ENCODE data around the gene TCOF1. TPM values are rescaled to one million over a fixed set of nuclear protein-coding genes. Genes with fewer than 3 reads are reported as not detected.
A peak's percentile ranks its signal among the peaks of the same experiment; 100 is the strongest.

TCOF1 gene
- total and polyA plus RNA-seq, 4 experiments from 2014 or later = 0.21 to 59.9 (median 42.3) TPM

DNA sequence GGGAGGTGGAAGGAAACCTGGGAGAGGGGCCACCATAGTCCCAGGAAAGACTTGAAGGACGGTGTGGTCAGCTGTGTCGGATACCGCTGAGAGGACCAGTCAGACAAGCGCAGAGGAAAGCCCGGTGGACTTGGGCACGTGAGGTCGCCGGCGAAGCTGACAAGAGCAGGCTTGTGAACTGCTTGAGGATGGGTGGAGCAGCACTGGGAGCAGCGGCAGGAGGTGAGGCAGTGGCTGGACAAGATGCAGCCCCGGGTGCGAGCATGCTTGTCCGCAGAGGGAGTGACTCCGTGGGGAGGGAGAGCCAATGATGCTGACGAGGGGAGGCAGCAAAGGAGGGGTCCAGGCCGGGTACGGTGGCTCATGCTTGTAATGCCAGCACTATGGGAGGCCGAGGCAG, 73.6 kb downstream of the TCOF1 start:
- DNase-seq = no peak
- CTCF ChIA-PET (ENCODE audit: partially characterized antibody) = no interaction called here
- Mint-ChIP-seq H3K36me3 (no peaks in the 10 kb centered on the region), H3K4me1 (peaks cover 2 to 3% (median 3%) of the 10 kb centered on the region in 4 donors), H3K27me3 (no peaks in the 10 kb centered on the region), H3K4me3 (no peak overlapping the region), H3K9me3 (no peaks in the 10 kb centered on the region), H3K27ac (no peak overlapping the region)
- POLR2A ChIA-PET (ENCODE audit: partially characterized antibody) = no interaction called here
- Histone ChIP-seq H3K4me1 (ENCODE audit: insufficient read depth, low read length) (peaks cover 3% of the 10 kb centered on the region), H3K36me3 (ENCODE audit: insufficient read depth, low read length) (no peaks in the 10 kb centered on the region), H3K27ac (ENCODE audit: low read depth, low read length) (no peak overlapping the region), H3K27me3 (ENCODE audit: insufficient read depth, low read length) (no peaks in the 10 kb centered on the region), H3K4me3 (ENCODE audit: low read length in 2 of 2) (no peak overlapping the region), H3K9me3 (ENCODE audit: control insufficient read depth in 1 of 2, low read length in 2 of 2) (no peaks in the 10 kb centered on the region)
- intact Hi-C loops (cut with micrococcal nuclease) = no loop called here

DNA sequence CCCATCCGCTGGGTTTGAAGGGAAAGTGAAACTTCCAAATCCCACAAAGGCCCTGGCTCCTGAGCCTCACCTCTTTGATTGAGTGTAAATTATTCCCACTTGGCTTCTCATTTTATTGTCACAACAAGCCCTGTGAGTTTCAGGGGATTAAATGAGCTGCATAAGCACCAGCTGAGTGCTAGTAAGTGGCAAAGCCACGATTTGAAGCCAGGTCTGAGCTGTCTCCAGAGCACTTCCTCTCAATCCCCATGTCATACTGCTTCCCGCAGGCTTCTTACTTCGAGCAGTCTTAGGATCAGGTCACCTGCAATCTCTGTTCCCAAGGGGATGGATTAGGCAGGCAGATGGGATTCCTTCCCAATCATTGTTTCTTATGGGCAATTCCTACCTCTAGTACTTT, 74.1 kb downstream of the TCOF1 start:
- Histone ChIP-seq H3K27ac (ENCODE audit: low read depth, low read length) (no peak overlapping the region), H3K4me3 (ENCODE audit: low read length in 2 of 2) (no peak overlapping the region), H3K36me3 (ENCODE audit: insufficient read depth, low read length) (no peaks in the 10 kb centered on the region), H3K27me3 (ENCODE audit: insufficient read depth, low read length) (no peaks in the 10 kb centered on the region), H3K9me3 (ENCODE audit: control insufficient read depth in 1 of 2, low read length in 2 of 2) (no peaks in the 10 kb centered on the region), H3K4me1 (ENCODE audit: insufficient read depth, low read length) (peaks cover 8% of the 10 kb centered on the region)
- no peaks in the 10 kb centered on the region for H3K27me3 Mint-ChIP-seq
- no peak overlapping the region for H3K4me3 Mint-ChIP-seq
- no peak overlapping the region for H3K27ac Mint-ChIP-seq
- CTCF ChIA-PET (ENCODE audit: partially characterized antibody) = no interaction called here
- intact Hi-C loops (cut with micrococcal nuclease) = no loop called here
- no peaks in the 10 kb centered on the region for H3K36me3 Mint-ChIP-seq
- no peak for DNase-seq
- peaks cover 6 to 9% (median 7%) of the 10 kb centered on the region in 4 donors for H3K4me1 Mint-ChIP-seq
- POLR2A ChIA-PET (ENCODE audit: partially characterized antibody) = no interaction called here
- H3K9me3 Mint-ChIP-seq = no peaks in the 10 kb centered on the region

DNA sequence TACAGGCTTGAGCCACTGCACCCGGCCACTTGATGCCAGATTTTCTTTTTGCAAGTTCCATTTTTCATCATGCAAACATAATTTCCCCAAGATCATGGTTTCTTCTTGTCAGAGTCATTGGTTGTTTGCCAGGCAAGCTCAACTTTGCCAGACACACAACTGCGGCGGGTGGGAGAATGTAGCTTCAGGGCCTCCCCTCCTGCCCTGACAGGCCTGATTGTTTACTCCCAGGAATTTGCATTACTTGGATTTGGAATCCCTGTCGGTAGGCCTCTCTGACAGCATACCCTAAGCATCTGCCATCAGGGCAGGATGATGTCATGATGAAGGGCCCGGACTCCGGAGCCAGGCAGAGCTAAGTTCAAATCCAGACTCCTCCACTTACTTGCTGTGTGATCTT, 77.0 kb downstream of the TCOF1 start:
- no peak overlapping the region for H3K27ac ChIP-seq (ENCODE audit: low read depth, low read length)
- H3K9me3 ChIP-seq (ENCODE audit: control insufficient read depth in 1 of 2, low read length in 2 of 2) = no peaks in the 10 kb centered on the region

DNA sequence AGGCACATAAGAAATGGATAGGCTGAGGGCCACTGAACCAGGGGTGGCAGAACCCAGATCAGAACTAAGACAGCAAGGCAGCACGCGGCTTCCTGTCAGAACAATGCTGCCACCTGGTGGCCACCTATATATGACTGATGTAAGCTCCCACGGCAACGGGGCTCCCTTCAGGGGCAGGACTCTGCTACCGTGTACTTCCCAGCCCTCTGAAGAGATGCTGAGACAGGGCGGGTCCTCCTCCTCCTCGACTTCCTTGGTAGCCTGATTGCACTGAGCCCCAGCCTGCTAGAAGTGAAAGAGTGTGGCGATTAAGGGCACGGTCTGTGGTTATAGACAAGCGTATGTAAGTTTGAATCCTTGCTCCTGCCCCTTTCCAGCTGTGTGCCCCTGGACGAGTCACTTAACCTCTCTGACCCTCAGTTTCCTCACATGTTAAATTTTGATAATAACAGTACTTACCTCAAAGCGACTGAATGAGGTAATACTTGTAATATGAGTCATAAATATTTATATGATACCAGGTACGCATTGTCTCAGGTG, 78.7 kb downstream of the TCOF1 start:
- intact Hi-C loops (cut with micrococcal nuclease) = loop anchor here (1.0 kb wide), 5 partner anchors 13 to 218 kb away; partner anchors contain the start of genes CD74, RPS14 and TCOF1
- Mint-ChIP-seq H3K27ac (peak overlapping the region; percentile 14 to 92 (median 90)), H3K4me3 (peak overlapping the region; percentile 39 to 80 (median 67)), H3K36me3 (peaks cover 0 to 4% of the 10 kb centered on the region in 2 donors), H3K27me3 (no peaks in the 10 kb centered on the region), H3K9me3 (no peaks in the 10 kb centered on the region), H3K4me1 (peaks cover 6 to 10% (median 8%) of the 10 kb centered on the region in 4 donors)
- no peaks in the 10 kb centered on the region for H3K9me3 ChIP-seq (ENCODE audit: control insufficient read depth in 1 of 2, low read length in 2 of 2)
- no peak overlapping the region for H3K27ac ChIP-seq (ENCODE audit: low read depth, low read length)
- POLR2A ChIA-PET (ENCODE audit: partially characterized antibody) = interaction anchor here (1.0 to 1.9 kb wide), 3 partner anchors 13 to 26 kb away, joined by 5 to 14 read pairs (median 9); partner anchors contain the start of genes CD74 and RPS14
- CTCF ChIA-PET (ENCODE audit: partially characterized antibody) = interaction anchor here (0.5 to 5.9 kb wide), 19 partner anchors 9 to 273 kb away, joined by 3 to 48 read pairs (median 5); partner anchors contain the start of genes CD74 and RPS14
- no peak overlapping the region for H3K4me3 ChIP-seq (ENCODE audit: low read length in 2 of 2)
- H3K4me1 ChIP-seq (ENCODE audit: insufficient read depth, low read length) = peaks cover 8% of the 10 kb centered on the region
- no peaks in the 10 kb centered on the region for H3K36me3 ChIP-seq (ENCODE audit: insufficient read depth, low read length)
- H3K27me3 ChIP-seq (ENCODE audit: insufficient read depth, low read length) = no peaks in the 10 kb centered on the region
- peak; percentile 86 to 92 (median 88) for DNase-seq

More for the DNA sequence above, 77.0 kb downstream of the TCOF1 start:
- H3K4me1 Mint-ChIP-seq = peaks cover 6 to 10% (median 8%) of the 10 kb centered on the region in 4 donors
- no peak overlapping the region for H3K27ac Mint-ChIP-seq
- CTCF ChIA-PET (ENCODE audit: partially characterized antibody) = interaction anchor here (0.6 to 5.9 kb wide), 7 partner anchors 15 to 204 kb away, joined by 3 to 48 read pairs (median 5); partner anchors contain the start of genes CD74 and RPS14
- no peak overlapping the region for H3K4me3 ChIP-seq (ENCODE audit: low read length in 2 of 2)
- POLR2A ChIA-PET (ENCODE audit: partially characterized antibody) = no interaction called here
- no peak overlapping the region for H3K4me3 Mint-ChIP-seq
- H3K9me3 Mint-ChIP-seq = no peaks in the 10 kb centered on the region
- H3K27me3 ChIP-seq (ENCODE audit: insufficient read depth, low read length) = no peaks in the 10 kb centered on the region
- peaks cover 8% of the 10 kb centered on the region for H3K4me1 ChIP-seq (ENCODE audit: insufficient read depth, low read length)
- no peaks in the 10 kb centered on the region for H3K36me3 ChIP-seq (ENCODE audit: insufficient read depth, low read length)
- no peaks in the 10 kb centered on the region for H3K36me3 Mint-ChIP-seq
- intact Hi-C loops (cut with micrococcal nuclease) = no loop called here
- no peak for DNase-seq
- H3K27me3 Mint-ChIP-seq = no peaks in the 10 kb centered on the region

DNA sequence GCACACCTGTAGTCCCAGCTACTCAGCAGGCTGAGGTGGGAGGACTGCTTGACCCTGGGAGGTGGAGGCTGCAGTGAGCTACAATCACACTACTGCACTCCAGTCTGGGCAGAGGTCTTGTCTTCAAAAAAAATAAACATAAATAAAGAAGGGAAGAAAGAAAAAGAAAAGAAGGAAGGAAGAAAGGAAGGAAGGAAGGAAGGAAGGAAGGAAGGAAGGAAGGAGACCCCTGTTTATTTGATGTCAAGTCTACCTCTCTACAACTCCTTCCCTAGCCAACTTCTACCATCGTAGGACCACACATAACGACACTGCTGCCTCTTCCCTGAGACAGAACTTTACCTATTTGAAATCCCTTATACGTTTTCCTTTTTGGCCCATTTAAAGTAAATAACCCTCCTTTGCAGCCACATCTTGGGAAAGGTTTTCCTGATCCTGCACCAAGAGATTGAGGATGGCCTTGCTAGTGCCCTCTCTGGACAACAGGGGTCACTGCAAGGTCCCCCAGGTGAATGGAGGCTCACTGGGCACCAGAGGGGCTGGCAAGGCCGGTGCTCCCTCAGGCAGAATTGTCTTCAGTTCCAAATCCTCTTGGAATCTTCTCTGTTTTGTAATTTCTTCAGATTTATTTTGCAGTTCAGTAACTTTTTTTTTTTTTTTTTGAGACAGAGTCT, 81.5 kb downstream of the TCOF1 start:
- peak overlapping the region in 1 of 7 donors; percentile 86 for H3K27ac Mint-ChIP-seq
- no peak for DNase-seq

DNA sequence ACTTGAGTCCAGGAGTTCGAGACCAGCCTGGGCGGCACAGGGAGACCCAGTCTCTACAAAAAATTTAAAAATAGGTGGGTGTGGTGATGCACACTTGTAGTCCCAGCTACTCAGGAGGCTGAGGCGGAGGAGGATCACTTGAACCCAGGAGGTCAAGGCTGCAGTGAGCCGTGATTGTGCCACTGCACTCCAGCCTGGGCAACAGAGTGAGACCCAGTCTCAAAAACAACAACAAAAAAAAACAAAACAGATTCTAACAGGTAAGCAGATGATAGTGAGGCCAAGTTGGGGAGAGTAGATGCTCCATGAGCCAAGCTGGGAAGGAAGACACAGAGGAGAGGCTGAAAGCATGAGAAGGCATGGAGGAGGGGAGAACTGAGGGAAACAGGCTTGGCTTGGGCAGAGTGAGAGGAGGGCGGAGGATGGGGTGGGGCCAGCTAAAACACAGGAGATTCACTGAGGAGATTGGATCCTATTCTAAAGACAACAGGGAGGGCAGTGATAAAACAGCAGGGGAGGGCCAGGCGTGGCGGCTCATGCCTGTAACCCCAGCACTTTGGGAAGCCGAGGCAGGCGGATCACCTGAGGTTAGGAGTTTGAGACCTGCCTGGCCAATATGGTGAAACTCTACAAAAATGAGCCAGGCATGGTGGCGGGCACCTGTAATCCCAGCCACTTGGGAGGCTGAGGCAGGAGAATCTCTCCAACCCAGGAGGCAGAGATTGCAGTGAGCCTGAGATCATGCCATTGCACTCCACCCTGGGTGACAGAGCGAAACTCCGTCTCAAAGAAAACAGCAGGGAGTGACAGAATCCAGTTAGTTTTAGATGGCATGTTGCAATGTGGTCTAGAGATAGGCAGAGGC, 83.7 kb downstream of the TCOF1 start:
- H3K27me3 ChIP-seq (ENCODE audit: insufficient read depth, low read length) = no peaks in the 10 kb centered on the region
- Mint-ChIP-seq H3K36me3 (peaks cover 22 to 40% of the 10 kb centered on the region in 2 donors), H3K27me3 (no peaks in the 10 kb centered on the region), H3K9me3 (peaks cover 0 to 4% (median 0%) of the 10 kb centered on the region in 8 donors), H3K4me1 (peaks cover 7 to 24% (median 9%) of the 10 kb centered on the region in 4 donors), H3K27ac (peak overlapping the region in 5 of 7 donors; percentile 33 to 78 (median 49)), H3K4me3 (no peak overlapping the region)
- DNase-seq = no peak
- H3K9me3 ChIP-seq (ENCODE audit: control insufficient read depth in 1 of 2, low read length in 2 of 2) = no peaks in the 10 kb centered on the region
- ChIA-PET CTCF (ENCODE audit: partially characterized antibody) (no interaction called here), POLR2A (ENCODE audit: partially characterized antibody) (interaction anchor here (1.4 to 1.5 kb wide), 2 partner anchors 28 to 30 kb away, joined by 5 to 6 read pairs; partner anchors contain the start of gene CD74)
- intact Hi-C loops (cut with micrococcal nuclease) = no loop called here
- peaks cover 33% of the 10 kb centered on the region for H3K36me3 ChIP-seq (ENCODE audit: insufficient read depth, low read length)
- H3K4me1 ChIP-seq (ENCODE audit: insufficient read depth, low read length) = peaks cover 6% of the 10 kb centered on the region
- H3K4me3 ChIP-seq (ENCODE audit: low read length in 2 of 2) = no peak overlapping the region
- no peak overlapping the region for H3K27ac ChIP-seq (ENCODE audit: low read depth, low read length)

More for the DNA sequence above, 81.5 kb downstream of the TCOF1 start:
- H3K4me3 ChIP-seq (ENCODE audit: low read length in 2 of 2) = no peak overlapping the region
- ChIA-PET CTCF (ENCODE audit: partially characterized antibody) (interaction anchor here (0.7 to 5.8 kb wide), 8 partner anchors 9 to 281 kb away, joined by 3 to 30 read pairs (median 4); partner anchors contain the start of genes CD74 and RPS14), POLR2A (ENCODE audit: partially characterized antibody) (interaction anchor here (1.2 to 1.3 kb wide), 2 partner anchors 11 to 30 kb away, joined by 4 read pairs; partner anchors contain the start of gene RPS14)
- H3K27me3 ChIP-seq (ENCODE audit: insufficient read depth, low read length) = no peaks in the 10 kb centered on the region
- H3K4me1 ChIP-seq (ENCODE audit: insufficient read depth, low read length) = peaks cover 8% of the 10 kb centered on the region
- peaks cover 11% of the 10 kb centered on the region for H3K36me3 ChIP-seq (ENCODE audit: insufficient read depth, low read length)
- no peaks in the 10 kb centered on the region for H3K9me3 ChIP-seq (ENCODE audit: control insufficient read depth in 1 of 2, low read length in 2 of 2)
- Mint-ChIP-seq H3K27me3 (no peaks in the 10 kb centered on the region), H3K9me3 (peaks cover 0 to 4% (median 0%) of the 10 kb centered on the region in 8 donors), H3K36me3 (peaks cover 9 to 27% of the 10 kb centered on the region in 2 donors), H3K4me3 (peak overlapping the region in 1 of 8 donors; percentile 48), H3K4me1 (peaks cover 7 to 17% (median 10%) of the 10 kb centered on the region in 4 donors)
- no peak overlapping the region for H3K27ac ChIP-seq (ENCODE audit: low read depth, low read length)
- intact Hi-C loops (cut with micrococcal nuclease) = no loop called here

All from CD4-positive, alpha-beta memory T cell (primary cell).